Activated CD4-positive, alpha-beta T cell treated with anti-CD3 and anti-CD28 coated beads, Interleukin-10, Interleukin-2, amounts not matched to agents 100 ng/mL and 50 ng/mL, durations not matched to agents 16 hours and 8 hours (primary cell): ENCODE measurements around the gene OFD1.
A peak's percentile ranks its signal among the peaks of the same experiment; 100 is the strongest.

Experiments used
- DNase-seq: peaks from one replicate; pipeline ENCODE4 v3.0.0-alpha.2; 2020

The OFD1 gene

GRCh38 chrX:13752646-13753045 lies 18.1 kb downstream of the OFD1 start:
- DNase-seq: no peak

GRCh38 chrX:13754765-13755164 lies 20.2 kb downstream of the OFD1 start:
- DNase-seq: no peak

- DNase-seq: peak; percentile 34
These were observed 20.7 kb downstream of the OFD1 start for GRCh38 chrX:13755254-13755653.

- DNase-seq: no peak
These were observed 21.8 kb downstream of the OFD1 start for GRCh38 chrX:13756381-13756780.

- no peak for DNase-seq
These were observed 24.7 kb downstream of the OFD1 start for GRCh38 chrX:13759152-13759718.

- no peak for DNase-seq
These were observed 25.9 kb downstream of the OFD1 start for GRCh38 chrX:13760426-13760825.

GRCh38 chrX:13761606-13762414 lies 27.3 kb downstream of the OFD1 start:
- DNase-seq: peak; percentile 28

- DNase-seq: no peak
These were observed 28.9 kb downstream of the OFD1 start for GRCh38 chrX:13763489-13763888.

- no peak for DNase-seq
These were observed 29.7 kb downstream of the OFD1 start for GRCh38 chrX:13764281-13764680.

GRCh38 chrX:13764765-13765164 lies 30.2 kb downstream of the OFD1 start:
- DNase-seq: no peak

GRCh38 chrX:13768939-13769338 lies 34.4 kb downstream of the OFD1 start:
- DNase-seq: no peak

- no peak for DNase-seq
These were observed 35.5 kb downstream of the OFD1 start for GRCh38 chrX:13770013-13770535.

GRCh38 chrX:13774696-13775095 lies 40.1 kb downstream of the OFD1 start:
- DNase-seq: no peak

- DNase-seq: no peak
These were observed 41.3 kb downstream of the OFD1 start for GRCh38 chrX:13775837-13776236.

- no peak for DNase-seq
These were observed 41.8 kb downstream of the OFD1 start for GRCh38 chrX:13776387-13776786.

GRCh38 chrX:13778916-13779315 lies 44.4 kb downstream of the OFD1 start:
- peak; percentile 6 for DNase-seq

- no peak for DNase-seq
These were observed 46.4 kb downstream of the OFD1 start for GRCh38 chrX:13780868-13781427.

GRCh38 chrX:13786048-13786447 lies 51.5 kb downstream of the OFD1 start:
- no peak for DNase-seq

GRCh38 chrX:13790206-13791131 lies 55.9 kb downstream of the OFD1 start:
- DNase-seq: no peak

- no peak for DNase-seq
These were observed 56.6 kb downstream of the OFD1 start for GRCh38 chrX:13791145-13791544.

GRCh38 chrX:13791559-13791958 lies 57.0 kb downstream of the OFD1 start:
- DNase-seq: no peak

- DNase-seq: no peak
These were observed 59.3 kb downstream of the OFD1 start for GRCh38 chrX:13793897-13794296.

- no peak for DNase-seq
These were observed 59.9 kb downstream of the OFD1 start for GRCh38 chrX:13794417-13794816.
